ENCODE results near the gene POLR2L. TPM values are rescaled to one million over a fixed set of nuclear protein-coding genes. Genes with fewer than 3 reads are reported as not detected.

Gene POLR2L
- total RNA-seq, 3 donors from 2014 or later (not counting 1 experiment from before 2014, with no cell fraction given), result 48.2 to 63.8 (median 61.2) TPM

DNA sequence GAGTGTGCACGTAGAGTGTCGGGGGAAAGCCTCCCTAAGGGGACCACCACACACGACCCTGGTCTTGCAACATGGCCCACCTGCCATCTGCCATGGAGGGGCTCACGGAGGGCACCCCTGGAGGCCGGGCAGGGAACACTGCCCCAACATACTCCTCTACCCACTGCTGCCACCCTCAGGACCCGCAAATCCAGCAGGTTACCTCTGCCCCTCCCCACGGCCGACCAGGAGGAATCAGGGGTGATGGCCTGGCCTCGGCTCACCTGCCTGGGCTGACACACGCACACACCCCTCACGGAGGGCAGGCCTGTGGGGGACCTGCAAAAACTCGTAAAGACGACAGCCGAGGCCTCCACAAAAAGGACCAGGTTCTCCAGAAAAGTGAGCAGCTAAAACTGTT, 38.1 kb upstream of the POLR2L start:
- Mint-ChIP-seq H3K27ac (no peak overlapping the region), H3K36me3 (no peaks in the 10 kb centered on the region)
- intact Hi-C loops (cut with micrococcal nuclease), result no loop called here

DNA sequence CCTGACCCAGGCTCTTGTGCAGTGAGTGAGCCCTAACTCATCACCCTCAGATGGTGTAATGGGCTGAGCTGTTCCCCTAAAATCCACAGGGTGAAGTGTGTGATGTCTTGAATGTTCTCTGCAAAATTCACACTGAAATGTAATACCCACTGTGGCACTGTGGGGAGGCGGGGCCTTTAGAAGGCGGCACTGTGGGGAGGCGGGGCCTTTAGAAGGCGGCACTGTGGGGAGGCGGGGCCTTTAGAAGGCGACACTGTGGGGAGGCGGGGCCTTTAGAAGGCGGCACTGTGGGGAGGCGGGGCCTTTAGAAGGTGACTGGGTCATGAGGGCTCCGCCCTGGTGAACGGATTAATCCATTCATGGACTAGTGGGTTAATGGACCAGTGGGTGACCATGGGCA, 35.2 kb upstream of the POLR2L start:
- no peak for ATAC-seq
- DNase-seq, result no peak
- H3K4me3 Mint-ChIP-seq, result no peak overlapping the region
- H3K4me1 Mint-ChIP-seq, result no peaks in the 10 kb centered on the region
- Histone ChIP-seq H3K9me3 (ENCODE audit: control insufficient read depth, insufficient read depth, low read length) (no peaks in the 10 kb centered on the region), H3K4me3 (ENCODE audit: low read length) (no peak overlapping the region), H3K27me3 (ENCODE audit: control insufficient read depth, insufficient read depth, low read length) (no peaks in the 10 kb centered on the region), H3K36me3 (ENCODE audit: control insufficient read depth, insufficient read depth, low read length) (peaks cover 7% of the 10 kb centered on the region), H3K4me1 (ENCODE audit: control insufficient read depth, insufficient read depth, low read length) (no peaks in the 10 kb centered on the region), H3K27ac (ENCODE audit: low read length) (no peak overlapping the region)
- H3K9me3 Mint-ChIP-seq, result no peaks in the 10 kb centered on the region
- H3K27me3 Mint-ChIP-seq (ENCODE audit: low read depth in 2 of 2), result no peaks in the 10 kb centered on the region
- H3K27ac Mint-ChIP-seq, result no peak overlapping the region
- intact Hi-C loops (cut with micrococcal nuclease), result no loop called here
- TF ChIP-seq, protein P1, sequence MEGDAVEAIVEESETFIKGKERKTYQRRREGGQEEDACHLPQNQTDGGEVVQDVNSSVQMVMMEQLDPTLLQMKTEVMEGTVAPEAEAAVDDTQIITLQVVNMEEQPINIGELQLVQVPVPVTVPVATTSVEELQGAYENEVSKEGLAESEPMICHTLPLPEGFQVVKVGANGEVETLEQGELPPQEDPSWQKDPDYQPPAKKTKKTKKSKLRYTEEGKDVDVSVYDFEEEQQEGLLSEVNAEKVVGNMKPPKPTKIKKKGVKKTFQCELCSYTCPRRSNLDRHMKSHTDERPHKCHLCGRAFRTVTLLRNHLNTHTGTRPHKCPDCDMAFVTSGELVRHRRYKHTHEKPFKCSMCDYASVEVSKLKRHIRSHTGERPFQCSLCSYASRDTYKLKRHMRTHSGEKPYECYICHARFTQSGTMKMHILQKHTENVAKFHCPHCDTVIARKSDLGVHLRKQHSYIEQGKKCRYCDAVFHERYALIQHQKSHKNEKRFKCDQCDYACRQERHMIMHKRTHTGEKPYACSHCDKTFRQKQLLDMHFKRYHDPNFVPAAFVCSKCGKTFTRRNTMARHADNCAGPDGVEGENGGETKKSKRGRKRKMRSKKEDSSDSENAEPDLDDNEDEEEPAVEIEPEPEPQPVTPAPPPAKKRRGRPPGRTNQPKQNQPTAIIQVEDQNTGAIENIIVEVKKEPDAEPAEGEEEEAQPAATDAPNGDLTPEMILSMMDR (IDR thresholded peaks at IDR 0.05), result no peak
- WGBS (ENCODE audit: insufficient coverage), result 96% methylated on average over 11 of the region's 11 CpGs
- no peaks in the 10 kb centered on the region for H3K36me3 Mint-ChIP-seq

More for the DNA sequence above, 38.1 kb upstream of the POLR2L start:
- Histone ChIP-seq H3K27ac (ENCODE audit: low read length) (no peak overlapping the region), H3K27me3 (ENCODE audit: control insufficient read depth, insufficient read depth, low read length) (no peaks in the 10 kb centered on the region), H3K9me3 (ENCODE audit: control insufficient read depth, insufficient read depth, low read length) (no peaks in the 10 kb centered on the region), H3K36me3 (ENCODE audit: control insufficient read depth, insufficient read depth, low read length) (peaks cover 4% of the 10 kb centered on the region), H3K4me1 (ENCODE audit: control insufficient read depth, insufficient read depth, low read length) (no peaks in the 10 kb centered on the region), H3K4me3 (ENCODE audit: low read length) (no peak overlapping the region)
- H3K4me1 Mint-ChIP-seq, result no peaks in the 10 kb centered on the region
- DNase-seq, result no peak
- no peaks in the 10 kb centered on the region for H3K9me3 Mint-ChIP-seq
- WGBS (ENCODE audit: insufficient coverage), result 91% methylated on average over 14 of the region's 14 CpGs
- no peak overlapping the region for H3K4me3 Mint-ChIP-seq
- TF ChIP-seq, protein P1 (IDR thresholded peaks at IDR 0.05), result no peak
- ATAC-seq, result no peak
- no peaks in the 10 kb centered on the region for H3K27me3 Mint-ChIP-seq (ENCODE audit: low read depth in 2 of 2)

DNA sequence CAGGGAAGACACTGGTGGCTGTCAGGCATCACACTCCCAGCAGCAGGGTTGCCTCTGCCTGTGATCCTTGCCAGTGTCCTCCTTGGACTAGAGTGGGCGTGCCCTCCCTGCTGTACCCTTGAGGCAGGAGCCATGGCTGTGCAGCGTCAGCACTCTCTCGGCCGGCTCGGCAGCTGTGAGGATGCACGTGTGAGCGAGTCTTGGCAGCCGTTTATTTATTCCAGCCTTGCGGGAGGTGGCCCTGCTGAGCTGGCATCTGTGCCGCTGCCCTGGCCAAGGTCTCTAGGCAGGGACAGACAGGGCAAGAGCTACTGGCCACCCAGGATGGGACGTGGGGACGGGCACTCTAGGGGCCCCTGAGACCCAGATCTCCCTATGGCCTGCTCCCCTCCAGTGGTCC, 34.2 kb upstream of the POLR2L start:
- no peak overlapping the region for H3K27ac ChIP-seq (ENCODE audit: low read length)
- intact Hi-C loops (cut with micrococcal nuclease), result no loop called here
- H3K4me1 ChIP-seq (ENCODE audit: control insufficient read depth, insufficient read depth, low read length), result no peaks in the 10 kb centered on the region
- Mint-ChIP-seq H3K4me1 (no peaks in the 10 kb centered on the region), H3K9me3 (no peaks in the 10 kb centered on the region), H3K27me3 (ENCODE audit: low read depth in 2 of 2) (no peaks in the 10 kb centered on the region), H3K4me3 (no peak overlapping the region), H3K27ac (no peak overlapping the region), H3K36me3 (no peaks in the 10 kb centered on the region)
- H3K9me3 ChIP-seq (ENCODE audit: control insufficient read depth, insufficient read depth, low read length), result no peaks in the 10 kb centered on the region
- TF ChIP-seq, protein P1 (IDR thresholded peaks at IDR 0.05), result no peak
- no peaks in the 10 kb centered on the region for H3K27me3 ChIP-seq (ENCODE audit: control insufficient read depth, insufficient read depth, low read length)
- ATAC-seq (no peak), DNase-seq (no peak)
- H3K4me3 ChIP-seq (ENCODE audit: low read length), result no peak overlapping the region
- H3K36me3 ChIP-seq (ENCODE audit: control insufficient read depth, insufficient read depth, low read length), result peaks cover 7% of the 10 kb centered on the region
- WGBS (ENCODE audit: insufficient coverage), result 96% methylated on average over 12 of the region's 12 CpGs

DNA sequence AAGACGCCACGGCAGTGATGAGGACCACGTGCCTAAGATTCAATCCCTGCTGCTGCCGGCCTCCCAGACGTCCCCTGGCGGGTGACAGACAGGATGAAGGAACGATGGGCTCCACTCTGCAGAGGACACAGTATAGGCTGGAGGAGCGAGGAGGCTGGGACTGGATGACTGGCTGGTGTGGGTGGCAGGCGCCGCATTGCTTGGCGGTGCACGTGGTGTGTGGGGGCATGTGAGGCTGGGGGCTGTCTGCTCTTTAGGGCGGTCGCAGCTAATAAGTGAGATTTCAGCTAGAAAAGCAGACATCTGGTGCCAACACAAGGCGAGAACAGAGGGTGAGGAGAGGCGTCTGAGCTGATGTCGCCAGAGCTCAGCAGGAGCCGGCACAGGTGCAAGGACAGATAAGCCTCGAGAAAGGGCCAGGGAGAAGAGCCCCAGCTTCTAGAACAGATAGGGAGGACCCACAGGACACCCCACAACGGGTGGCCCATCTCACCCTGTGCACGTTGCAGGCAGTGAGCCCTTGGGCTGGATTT, 33.5 kb upstream of the POLR2L start:
- TF ChIP-seq, protein P1 (IDR thresholded peaks at IDR 0.05), result no peak
- Histone ChIP-seq H3K27me3 (ENCODE audit: control insufficient read depth, insufficient read depth, low read length) (no peaks in the 10 kb centered on the region), H3K36me3 (ENCODE audit: control insufficient read depth, insufficient read depth, low read length) (peaks cover 7% of the 10 kb centered on the region), H3K4me1 (ENCODE audit: control insufficient read depth, insufficient read depth, low read length) (no peaks in the 10 kb centered on the region), H3K4me3 (ENCODE audit: low read length) (no peak overlapping the region), H3K9me3 (ENCODE audit: control insufficient read depth, insufficient read depth, low read length) (no peaks in the 10 kb centered on the region), H3K27ac (ENCODE audit: low read length) (no peak overlapping the region)
- no peak overlapping the region for H3K4me3 Mint-ChIP-seq
- intact Hi-C loops (cut with micrococcal nuclease), result no loop called here
- no peak for ATAC-seq
- no peaks in the 10 kb centered on the region for H3K36me3 Mint-ChIP-seq
- 93% methylated on average over 21 of the region's 21 CpGs for WGBS (ENCODE audit: insufficient coverage)
- no peak for DNase-seq
- H3K4me1 Mint-ChIP-seq, result no peaks in the 10 kb centered on the region
- H3K9me3 Mint-ChIP-seq, result no peaks in the 10 kb centered on the region
- no peak overlapping the region for H3K27ac Mint-ChIP-seq
- H3K27me3 Mint-ChIP-seq (ENCODE audit: low read depth in 2 of 2), result no peaks in the 10 kb centered on the region

All from natural killer cell (primary cell).